GM21737 (cell line): Measurements from ENCODE around the gene PRSS8.
A peak's percentile ranks its signal among the peaks of the same experiment; 100 is the strongest.

Experiments
- ATAC-seq: cut with Tn5 transposase; IDR thresholded peaks from one replicate; pipeline ENCODE4 v1.9.1; 2021; ENCODE audit warnings: mild to moderate bottlenecking, moderate library complexity; ENCODE audit not compliant: unreplicated experiment

The PRSS8 gene

GRCh38 chr16:31130336-31130891 is 5.1 kb downstream of the PRSS8 start:
- no peak for ATAC-seq

GRCh38 chr16:31129568-31130335 is 5.8 kb downstream of the PRSS8 start:
- ATAC-seq = no peak

GRCh38 chr16:31128711-31129567 is 6.6 kb downstream of the PRSS8 start:
- no peak for ATAC-seq

- no peak for ATAC-seq
Measured at GRCh38 chr16:31127182-31127581, 8.3 kb downstream of the PRSS8 start.

GRCh38 chr16:31125844-31126243 is 9.7 kb downstream of the PRSS8 start:
- no peak for ATAC-seq

GRCh38 chr16:31120129-31120528 is 15.4 kb downstream of the PRSS8 start:
- ATAC-seq = no peak

GRCh38 chr16:31118223-31119155 is 17.0 kb downstream of the PRSS8 start:
- no peak for ATAC-seq

GRCh38 chr16:31117384-31118222 is 17.9 kb downstream of the PRSS8 start, which contains the start of gene KAT8:
Gene KAT8 (plus strand): TSS chr16:31117664. CDS start chr16:31117682, 18 bp downstream.
- peak; percentile 86 for ATAC-seq

GRCh38 chr16:31114468-31114867 is 21.1 kb downstream of the PRSS8 start:
- no peak for ATAC-seq

GRCh38 chr16:31113121-31114120 is 22.1 kb downstream of the PRSS8 start:
- no peak for ATAC-seq

- ATAC-seq = no peak
Measured at GRCh38 chr16:31112711-31113110, 22.8 kb downstream of the PRSS8 start.

GRCh38 chr16:31111881-31112466 is 23.6 kb downstream of the PRSS8 start:
- ATAC-seq = no peak

- no peak for ATAC-seq
Measured at GRCh38 chr16:31110106-31111034, 25.2 kb downstream of the PRSS8 start.

GRCh38 chr16:31109622-31110021 is 25.9 kb downstream of the PRSS8 start:
- no peak for ATAC-seq

- ATAC-seq = no peak
Measured at GRCh38 chr16:31108794-31109558, 26.6 kb downstream of the PRSS8 start.
